ENCODE measurements around the gene GALNT14.

DNA sequence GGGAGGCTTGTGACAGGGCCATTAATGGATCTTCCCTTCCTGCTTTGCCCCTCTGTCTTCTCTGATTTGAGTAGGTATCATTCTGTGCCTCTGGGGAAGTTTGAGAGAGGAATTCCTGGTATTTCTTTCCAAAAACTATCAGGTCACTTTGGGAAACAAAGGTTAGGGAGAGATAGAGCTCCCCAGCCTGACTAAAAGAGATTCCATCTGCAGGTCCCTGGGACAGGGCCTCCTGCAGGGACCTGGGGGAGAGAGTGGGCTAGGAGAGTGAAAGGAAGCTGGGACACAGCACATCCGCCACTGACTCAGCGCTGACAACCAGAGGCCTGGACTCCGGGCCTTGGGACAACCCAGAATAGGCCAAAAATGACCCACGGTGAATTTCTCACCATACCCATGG lies 6.4 kb downstream of the GALNT14 start:
- no peak for TF ChIP-seq POLR2AphosphoS5 (IDR thresholded peaks at IDR 0.05; ENCODE audit: insufficient read depth in 1 of 2, low read depth in 1 of 2)
- TF ChIP-seq, protein P1, sequence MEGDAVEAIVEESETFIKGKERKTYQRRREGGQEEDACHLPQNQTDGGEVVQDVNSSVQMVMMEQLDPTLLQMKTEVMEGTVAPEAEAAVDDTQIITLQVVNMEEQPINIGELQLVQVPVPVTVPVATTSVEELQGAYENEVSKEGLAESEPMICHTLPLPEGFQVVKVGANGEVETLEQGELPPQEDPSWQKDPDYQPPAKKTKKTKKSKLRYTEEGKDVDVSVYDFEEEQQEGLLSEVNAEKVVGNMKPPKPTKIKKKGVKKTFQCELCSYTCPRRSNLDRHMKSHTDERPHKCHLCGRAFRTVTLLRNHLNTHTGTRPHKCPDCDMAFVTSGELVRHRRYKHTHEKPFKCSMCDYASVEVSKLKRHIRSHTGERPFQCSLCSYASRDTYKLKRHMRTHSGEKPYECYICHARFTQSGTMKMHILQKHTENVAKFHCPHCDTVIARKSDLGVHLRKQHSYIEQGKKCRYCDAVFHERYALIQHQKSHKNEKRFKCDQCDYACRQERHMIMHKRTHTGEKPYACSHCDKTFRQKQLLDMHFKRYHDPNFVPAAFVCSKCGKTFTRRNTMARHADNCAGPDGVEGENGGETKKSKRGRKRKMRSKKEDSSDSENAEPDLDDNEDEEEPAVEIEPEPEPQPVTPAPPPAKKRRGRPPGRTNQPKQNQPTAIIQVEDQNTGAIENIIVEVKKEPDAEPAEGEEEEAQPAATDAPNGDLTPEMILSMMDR (IDR thresholded peaks at IDR 0.05): no peak

Measured in vagina (tissue), 2 donors.